ENCODE data around the gene S100A2.

DNA sequence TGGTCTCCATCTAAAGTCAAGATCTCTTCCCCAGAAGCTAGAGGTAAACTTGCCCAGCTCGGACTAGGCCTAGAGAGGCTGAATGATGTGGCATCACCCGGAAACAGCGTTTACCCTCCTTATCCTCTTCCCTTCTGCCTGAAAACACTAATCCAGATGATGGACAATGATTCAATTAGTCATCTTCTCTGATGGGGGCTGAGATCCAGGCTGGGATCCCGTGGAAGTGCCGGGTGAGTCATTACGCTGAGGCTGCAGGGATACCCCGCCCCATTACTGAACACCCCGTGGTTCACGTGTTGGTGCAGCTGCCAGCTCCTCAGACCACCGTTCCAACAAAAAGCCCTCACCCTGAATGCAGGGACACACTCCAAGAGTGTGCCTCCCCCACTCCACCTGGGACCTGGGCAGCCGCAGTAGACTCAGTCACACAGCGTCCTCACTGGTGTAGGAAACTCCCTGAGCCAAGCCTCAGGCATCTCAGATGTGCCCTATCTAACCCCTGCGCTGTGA is 31.9 kb downstream of the S100A2 start:
- TF ChIP-seq CTCF (IDR thresholded peaks at IDR 0.05) (no peak), EP300 (IDR thresholded peaks at IDR 0.05) (peak in 1 of 2 experiments; percentile 28; a peak in 2 of 5 replicates), REST (IDR thresholded peaks at IDR 0.05) (no peak)

All from A549 (cell line).